GM06990 (cell line): ENCODE measurements around the gene DPYSL4.

ENCODE experiments used
- DNase-seq: peaks from one replicate; pipeline ENCODE4 v3.0.0-alpha.2; 2011; ENCODE audit not compliant: insufficient read length; ENCODE audit errors: extremely low read depth
- H3K27me3 ChIP-seq: replicated peaks from 2 replicates; pipeline ENCODE4 v1.6.0; 2011; ENCODE audit warnings: low read length; ENCODE audit not compliant: control insufficient read depth, insufficient read depth
- H3K36me3 ChIP-seq: 2 replicates; pipeline ENCODE4 v1.5.1; 2011; ENCODE audit warnings: low read length; ENCODE audit not compliant: control insufficient read depth, insufficient read depth
- H3K4me3 ChIP-seq: replicated peaks from 2 replicates; pipeline ENCODE4 v1.5.1; 2011; ENCODE audit warnings: low read depth, mild to moderate bottlenecking, control low read depth, low read length
- CTCF ChIP-seq: IDR thresholded peaks from 2 replicates; pipeline ENCODE4 v1.5.1; 2011; ENCODE audit warnings: low read length, control low read depth, mild to moderate bottlenecking, inconsistent platforms; ENCODE audit not compliant: insufficient read depth, poor library complexity, severe bottlenecking

The DPYSL4 gene

GRCh38 chr10:132165416-132165980, 21.2 kb upstream of the DPYSL4 start:
- no peak for DNase-seq
- H3K4me3 ChIP-seq: no peak overlapping the region
- no peak for TF ChIP-seq CTCF

GRCh38 chr10:132166216-132166950, 20.4 kb upstream of the DPYSL4 start:
- Histone ChIP-seq H3K27me3 (no peaks in the 10 kb centered on the region), H3K4me3 (no peak overlapping the region), H3K36me3 (no peaks in the 10 kb centered on the region)
- no peak for TF ChIP-seq CTCF
- no peak for DNase-seq

More at GRCh38 chr10:132165416-132165980, 21.2 kb upstream of the DPYSL4 start:
- Histone ChIP-seq H3K27me3 (no peaks in the 10 kb centered on the region), H3K36me3 (no peaks in the 10 kb centered on the region)

- no peak overlapping the region for H3K4me3 ChIP-seq
- no peak for TF ChIP-seq CTCF
- H3K27me3 ChIP-seq: no peaks in the 10 kb centered on the region
- H3K36me3 ChIP-seq: no peaks in the 10 kb centered on the region
- DNase-seq: no peak
These were observed 19.6 kb upstream of the DPYSL4 start for GRCh38 chr10:132167041-132167674.

GRCh38 chr10:132167976-132168375, 18.8 kb upstream of the DPYSL4 start:
- DNase-seq: no peak
- TF ChIP-seq CTCF: no peak
- no peaks in the 10 kb centered on the region for H3K27me3 ChIP-seq
- no peaks in the 10 kb centered on the region for H3K36me3 ChIP-seq
- no peak overlapping the region for H3K4me3 ChIP-seq

- no peak for DNase-seq
- Histone ChIP-seq H3K36me3 (no peaks in the 10 kb centered on the region), H3K4me3 (no peak overlapping the region), H3K27me3 (no peaks in the 10 kb centered on the region)
- TF ChIP-seq CTCF: no peak
These were observed 18.1 kb upstream of the DPYSL4 start for GRCh38 chr10:132168571-132169030.
